Measurements from ENCODE around the gene SPACA4. TPM values are rescaled to one million over a fixed set of nuclear protein-coding genes. Genes with fewer than 3 reads are reported as not detected.

Gene SPACA4
- total and polyA plus RNA-seq, 9 of the 15 experiments (the other 6 are each of a cell fraction or from before 2014, with no cell fraction given), result not detected

DNA sequence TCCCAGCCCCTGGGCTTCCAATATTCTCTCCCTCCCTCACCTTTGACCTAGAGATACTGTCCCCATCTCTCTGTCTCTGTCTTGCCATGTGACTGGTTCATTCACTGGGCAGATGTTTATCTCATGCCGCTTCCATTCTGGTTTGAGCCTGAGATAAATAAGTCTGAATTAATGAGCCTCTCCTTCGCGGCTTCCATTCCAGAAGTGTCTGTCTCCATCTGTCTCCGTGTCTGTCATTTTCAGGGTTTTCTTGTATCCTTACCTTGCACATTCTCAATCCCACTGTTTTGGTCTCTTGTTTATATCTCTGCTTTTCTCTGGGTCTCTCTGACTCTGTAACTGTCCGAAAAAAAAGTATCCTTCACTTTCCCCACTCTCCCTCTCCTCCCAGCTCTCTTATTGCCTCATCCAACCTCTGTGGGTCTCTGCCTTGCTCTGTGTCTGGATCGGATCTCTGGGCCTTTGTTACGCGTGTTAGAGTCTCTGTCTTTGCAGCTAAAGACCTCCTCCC is 17.1 kb downstream of the SPACA4 start (continued):
- TF ChIP-seq, protein P1, sequence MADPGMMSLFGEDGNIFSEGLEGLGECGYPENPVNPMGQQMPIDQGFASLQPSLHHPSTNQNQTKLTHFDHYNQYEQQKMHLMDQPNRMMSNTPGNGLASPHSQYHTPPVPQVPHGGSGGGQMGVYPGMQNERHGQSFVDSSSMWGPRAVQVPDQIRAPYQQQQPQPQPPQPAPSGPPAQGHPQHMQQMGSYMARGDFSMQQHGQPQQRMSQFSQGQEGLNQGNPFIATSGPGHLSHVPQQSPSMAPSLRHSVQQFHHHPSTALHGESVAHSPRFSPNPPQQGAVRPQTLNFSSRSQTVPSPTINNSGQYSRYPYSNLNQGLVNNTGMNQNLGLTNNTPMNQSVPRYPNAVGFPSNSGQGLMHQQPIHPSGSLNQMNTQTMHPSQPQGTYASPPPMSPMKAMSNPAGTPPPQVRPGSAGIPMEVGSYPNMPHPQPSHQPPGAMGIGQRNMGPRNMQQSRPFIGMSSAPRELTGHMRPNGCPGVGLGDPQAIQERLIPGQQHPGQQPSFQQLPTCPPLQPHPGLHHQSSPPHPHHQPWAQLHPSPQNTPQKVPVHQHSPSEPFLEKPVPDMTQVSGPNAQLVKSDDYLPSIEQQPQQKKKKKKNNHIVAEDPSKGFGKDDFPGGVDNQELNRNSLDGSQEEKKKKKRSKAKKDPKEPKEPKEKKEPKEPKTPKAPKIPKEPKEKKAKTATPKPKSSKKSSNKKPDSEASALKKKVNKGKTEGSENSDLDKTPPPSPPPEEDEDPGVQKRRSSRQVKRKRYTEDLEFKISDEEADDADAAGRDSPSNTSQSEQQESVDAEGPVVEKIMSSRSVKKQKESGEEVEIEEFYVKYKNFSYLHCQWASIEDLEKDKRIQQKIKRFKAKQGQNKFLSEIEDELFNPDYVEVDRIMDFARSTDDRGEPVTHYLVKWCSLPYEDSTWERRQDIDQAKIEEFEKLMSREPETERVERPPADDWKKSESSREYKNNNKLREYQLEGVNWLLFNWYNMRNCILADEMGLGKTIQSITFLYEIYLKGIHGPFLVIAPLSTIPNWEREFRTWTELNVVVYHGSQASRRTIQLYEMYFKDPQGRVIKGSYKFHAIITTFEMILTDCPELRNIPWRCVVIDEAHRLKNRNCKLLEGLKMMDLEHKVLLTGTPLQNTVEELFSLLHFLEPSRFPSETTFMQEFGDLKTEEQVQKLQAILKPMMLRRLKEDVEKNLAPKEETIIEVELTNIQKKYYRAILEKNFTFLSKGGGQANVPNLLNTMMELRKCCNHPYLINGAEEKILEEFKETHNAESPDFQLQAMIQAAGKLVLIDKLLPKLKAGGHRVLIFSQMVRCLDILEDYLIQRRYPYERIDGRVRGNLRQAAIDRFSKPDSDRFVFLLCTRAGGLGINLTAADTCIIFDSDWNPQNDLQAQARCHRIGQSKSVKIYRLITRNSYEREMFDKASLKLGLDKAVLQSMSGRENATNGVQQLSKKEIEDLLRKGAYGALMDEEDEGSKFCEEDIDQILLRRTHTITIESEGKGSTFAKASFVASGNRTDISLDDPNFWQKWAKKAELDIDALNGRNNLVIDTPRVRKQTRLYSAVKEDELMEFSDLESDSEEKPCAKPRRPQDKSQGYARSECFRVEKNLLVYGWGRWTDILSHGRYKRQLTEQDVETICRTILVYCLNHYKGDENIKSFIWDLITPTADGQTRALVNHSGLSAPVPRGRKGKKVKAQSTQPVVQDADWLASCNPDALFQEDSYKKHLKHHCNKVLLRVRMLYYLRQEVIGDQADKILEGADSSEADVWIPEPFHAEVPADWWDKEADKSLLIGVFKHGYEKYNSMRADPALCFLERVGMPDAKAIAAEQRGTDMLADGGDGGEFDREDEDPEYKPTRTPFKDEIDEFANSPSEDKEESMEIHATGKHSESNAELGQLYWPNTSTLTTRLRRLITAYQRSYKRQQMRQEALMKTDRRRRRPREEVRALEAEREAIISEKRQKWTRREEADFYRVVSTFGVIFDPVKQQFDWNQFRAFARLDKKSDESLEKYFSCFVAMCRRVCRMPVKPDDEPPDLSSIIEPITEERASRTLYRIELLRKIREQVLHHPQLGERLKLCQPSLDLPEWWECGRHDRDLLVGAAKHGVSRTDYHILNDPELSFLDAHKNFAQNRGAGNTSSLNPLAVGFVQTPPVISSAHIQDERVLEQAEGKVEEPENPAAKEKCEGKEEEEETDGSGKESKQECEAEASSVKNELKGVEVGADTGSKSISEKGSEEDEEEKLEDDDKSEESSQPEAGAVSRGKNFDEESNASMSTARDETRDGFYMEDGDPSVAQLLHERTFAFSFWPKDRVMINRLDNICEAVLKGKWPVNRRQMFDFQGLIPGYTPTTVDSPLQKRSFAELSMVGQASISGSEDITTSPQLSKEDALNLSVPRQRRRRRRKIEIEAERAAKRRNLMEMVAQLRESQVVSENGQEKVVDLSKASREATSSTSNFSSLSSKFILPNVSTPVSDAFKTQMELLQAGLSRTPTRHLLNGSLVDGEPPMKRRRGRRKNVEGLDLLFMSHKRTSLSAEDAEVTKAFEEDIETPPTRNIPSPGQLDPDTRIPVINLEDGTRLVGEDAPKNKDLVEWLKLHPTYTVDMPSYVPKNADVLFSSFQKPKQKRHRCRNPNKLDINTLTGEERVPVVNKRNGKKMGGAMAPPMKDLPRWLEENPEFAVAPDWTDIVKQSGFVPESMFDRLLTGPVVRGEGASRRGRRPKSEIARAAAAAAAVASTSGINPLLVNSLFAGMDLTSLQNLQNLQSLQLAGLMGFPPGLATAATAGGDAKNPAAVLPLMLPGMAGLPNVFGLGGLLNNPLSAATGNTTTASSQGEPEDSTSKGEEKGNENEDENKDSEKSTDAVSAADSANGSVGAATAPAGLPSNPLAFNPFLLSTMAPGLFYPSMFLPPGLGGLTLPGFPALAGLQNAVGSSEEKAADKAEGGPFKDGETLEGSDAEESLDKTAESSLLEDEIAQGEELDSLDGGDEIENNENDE (IDR thresholded peaks at IDR 0.05; ENCODE audit: low read depth, low read length), result no peak
- TF ChIP-seq, protein P2, sequence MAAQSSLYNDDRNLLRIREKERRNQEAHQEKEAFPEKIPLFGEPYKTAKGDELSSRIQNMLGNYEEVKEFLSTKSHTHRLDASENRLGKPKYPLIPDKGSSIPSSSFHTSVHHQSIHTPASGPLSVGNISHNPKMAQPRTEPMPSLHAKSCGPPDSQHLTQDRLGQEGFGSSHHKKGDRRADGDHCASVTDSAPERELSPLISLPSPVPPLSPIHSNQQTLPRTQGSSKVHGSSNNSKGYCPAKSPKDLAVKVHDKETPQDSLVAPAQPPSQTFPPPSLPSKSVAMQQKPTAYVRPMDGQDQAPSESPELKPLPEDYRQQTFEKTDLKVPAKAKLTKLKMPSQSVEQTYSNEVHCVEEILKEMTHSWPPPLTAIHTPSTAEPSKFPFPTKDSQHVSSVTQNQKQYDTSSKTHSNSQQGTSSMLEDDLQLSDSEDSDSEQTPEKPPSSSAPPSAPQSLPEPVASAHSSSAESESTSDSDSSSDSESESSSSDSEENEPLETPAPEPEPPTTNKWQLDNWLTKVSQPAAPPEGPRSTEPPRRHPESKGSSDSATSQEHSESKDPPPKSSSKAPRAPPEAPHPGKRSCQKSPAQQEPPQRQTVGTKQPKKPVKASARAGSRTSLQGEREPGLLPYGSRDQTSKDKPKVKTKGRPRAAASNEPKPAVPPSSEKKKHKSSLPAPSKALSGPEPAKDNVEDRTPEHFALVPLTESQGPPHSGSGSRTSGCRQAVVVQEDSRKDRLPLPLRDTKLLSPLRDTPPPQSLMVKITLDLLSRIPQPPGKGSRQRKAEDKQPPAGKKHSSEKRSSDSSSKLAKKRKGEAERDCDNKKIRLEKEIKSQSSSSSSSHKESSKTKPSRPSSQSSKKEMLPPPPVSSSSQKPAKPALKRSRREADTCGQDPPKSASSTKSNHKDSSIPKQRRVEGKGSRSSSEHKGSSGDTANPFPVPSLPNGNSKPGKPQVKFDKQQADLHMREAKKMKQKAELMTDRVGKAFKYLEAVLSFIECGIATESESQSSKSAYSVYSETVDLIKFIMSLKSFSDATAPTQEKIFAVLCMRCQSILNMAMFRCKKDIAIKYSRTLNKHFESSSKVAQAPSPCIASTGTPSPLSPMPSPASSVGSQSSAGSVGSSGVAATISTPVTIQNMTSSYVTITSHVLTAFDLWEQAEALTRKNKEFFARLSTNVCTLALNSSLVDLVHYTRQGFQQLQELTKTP (IDR thresholded peaks at IDR 0.05; ENCODE audit: low read depth in 1 of 2, partially characterized antibody in 2 of 2), result peak in 1 of 2 experiments; percentile 52
- TF ChIP-seq, protein P3, sequence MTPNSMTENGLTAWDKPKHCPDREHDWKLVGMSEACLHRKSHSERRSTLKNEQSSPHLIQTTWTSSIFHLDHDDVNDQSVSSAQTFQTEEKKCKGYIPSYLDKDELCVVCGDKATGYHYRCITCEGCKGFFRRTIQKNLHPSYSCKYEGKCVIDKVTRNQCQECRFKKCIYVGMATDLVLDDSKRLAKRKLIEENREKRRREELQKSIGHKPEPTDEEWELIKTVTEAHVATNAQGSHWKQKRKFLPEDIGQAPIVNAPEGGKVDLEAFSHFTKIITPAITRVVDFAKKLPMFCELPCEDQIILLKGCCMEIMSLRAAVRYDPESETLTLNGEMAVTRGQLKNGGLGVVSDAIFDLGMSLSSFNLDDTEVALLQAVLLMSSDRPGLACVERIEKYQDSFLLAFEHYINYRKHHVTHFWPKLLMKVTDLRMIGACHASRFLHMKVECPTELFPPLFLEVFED (CRISPR knock-in tag; conservative IDR thresholded peaks at IDR 0.05), result 0 out of 2 replicates have a peak, but pooled peaks have one; percentile 48
- TF ChIP-seq ZNF316 (IDR thresholded peaks at IDR 0.05), result peak; percentile 58
- TF ChIP-seq, protein P4, sequence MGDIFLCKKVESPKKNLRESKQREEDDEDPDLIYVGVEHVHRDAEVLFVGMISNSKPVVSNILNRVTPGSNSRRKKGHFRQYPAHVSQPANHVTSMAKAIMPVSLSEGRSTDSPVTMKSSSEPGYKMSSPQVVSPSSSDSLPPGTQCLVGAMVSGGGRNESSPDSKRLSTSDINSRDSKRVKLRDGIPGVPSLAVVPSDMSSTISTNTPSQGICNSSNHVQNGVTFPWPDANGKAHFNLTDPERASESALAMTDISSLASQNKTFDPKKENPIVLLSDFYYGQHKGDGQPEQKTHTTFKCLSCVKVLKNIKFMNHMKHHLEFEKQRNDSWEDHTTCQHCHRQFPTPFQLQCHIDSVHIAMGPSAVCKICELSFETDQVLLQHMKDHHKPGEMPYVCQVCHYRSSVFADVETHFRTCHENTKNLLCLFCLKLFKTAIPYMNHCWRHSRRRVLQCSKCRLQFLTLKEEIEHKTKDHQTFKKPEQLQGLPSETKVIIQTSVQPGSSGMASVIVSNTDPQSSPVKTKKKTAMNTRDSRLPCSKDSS (IDR thresholded peaks at IDR 0.05; ENCODE audit: low read depth, partially characterized antibody), result no peak
- TF ChIP-seq OTX1 (CRISPR knock-in tag; IDR thresholded peaks at IDR 0.05), result peak; percentile 79; the same call in 1 of the 2 replicates
- TF ChIP-seq EZH2 (IDR thresholded peaks at IDR 0.05; ENCODE audit: borderline replicate concordance, low read depth, low read length), result no peak
